Activated naive CD4-positive, alpha-beta T cell treated with anti-CD3 and anti-CD28 coated beads, Interleukin-2, amount 50 U/mL, for 24 hours (primary cell): ENCODE results near the gene SOAT1.
"Not testable (repeated sequence)": the region's sequence is repeated elsewhere in the genome, so short reads cannot be mapped to it uniquely, and the experiment has no call there.

Source experiments
- H3K27ac Mint-ChIP-seq: one replicate; pipeline ENCODE4 v1.8.0; 2021; ENCODE audit warnings: mild to moderate bottlenecking, mixed read lengths
- H3K27me3 Mint-ChIP-seq: one replicate; pipeline ENCODE4 v1.8.0; 2021; ENCODE audit warnings: mixed read lengths
- H3K36me3 Mint-ChIP-seq: one replicate; pipeline ENCODE4 v1.8.0; 2021; ENCODE audit warnings: mixed read lengths
- H3K4me1 Mint-ChIP-seq: one replicate; pipeline ENCODE4 v1.8.0; 2021; ENCODE audit warnings: mixed read lengths
- H3K4me3 Mint-ChIP-seq: one replicate; pipeline ENCODE4 v1.8.0; 2021; ENCODE audit warnings: mild to moderate bottlenecking, mixed read lengths
- H3K9me3 Mint-ChIP-seq: one replicate; pipeline ENCODE4 v1.8.0; 2021; ENCODE audit warnings: mixed read lengths

The SOAT1 gene

GRCh38 chr1:179293340-179294327 lies at the start of gene SOAT1:
TSS of gene SOAT1 (plus strand) at chr1:179293797. CDS start at chr1:179302685, 8,888 bp downstream.
- Mint-ChIP-seq H3K27me3 (no peaks in the 10 kb centered on the region), H3K4me3 (peak within 1 kb of the TSS; percentile 95), H3K4me1 (peaks cover 44% of the 10 kb centered on the region), H3K27ac (peak within 1 kb of the TSS; percentile 98), H3K9me3 (no peaks in the 10 kb centered on the region), H3K36me3 (peaks cover 2% of the 10 kb centered on the region)

GRCh38 chr1:179245426-179245825 lies 48.2 kb upstream of the SOAT1 start:
- not testable (repeated sequence) for H3K27ac Mint-ChIP-seq, H3K36me3 Mint-ChIP-seq, H3K4me3 Mint-ChIP-seq, H3K27me3 Mint-ChIP-seq, H3K4me1 Mint-ChIP-seq, H3K9me3 Mint-ChIP-seq

- H3K9me3 Mint-ChIP-seq, result no peaks in the 10 kb centered on the region
- H3K36me3 Mint-ChIP-seq, result no peaks in the 10 kb centered on the region
- no peaks in the 10 kb centered on the region for H3K4me1 Mint-ChIP-seq
- H3K27ac Mint-ChIP-seq, result no peak overlapping the region
- no peak overlapping the region for H3K4me3 Mint-ChIP-seq
- no peaks in the 10 kb centered on the region for H3K27me3 Mint-ChIP-seq
These were observed 45.7 kb upstream of the SOAT1 start for GRCh38 chr1:179247923-179248322.

GRCh38 chr1:179251675-179252074 lies 41.9 kb upstream of the SOAT1 start:
- H3K27ac Mint-ChIP-seq, result no peak overlapping the region

GRCh38 chr1:179252606-179253005 lies 41.0 kb upstream of the SOAT1 start:
- Mint-ChIP-seq H3K4me1 (no peaks in the 10 kb centered on the region), H3K27me3 (no peaks in the 10 kb centered on the region), H3K4me3 (no peak overlapping the region), H3K36me3 (no peaks in the 10 kb centered on the region), H3K9me3 (no peaks in the 10 kb centered on the region), H3K27ac (no peak overlapping the region)

More at GRCh38 chr1:179251675-179252074, 41.9 kb upstream of the SOAT1 start:
- no peak overlapping the region for H3K4me3 Mint-ChIP-seq
- H3K36me3 Mint-ChIP-seq, result no peaks in the 10 kb centered on the region
- H3K27me3 Mint-ChIP-seq, result no peaks in the 10 kb centered on the region
- no peaks in the 10 kb centered on the region for H3K4me1 Mint-ChIP-seq
- no peaks in the 10 kb centered on the region for H3K9me3 Mint-ChIP-seq

- Mint-ChIP-seq H3K27ac (no peak overlapping the region), H3K4me1 (no peaks in the 10 kb centered on the region), H3K9me3 (no peaks in the 10 kb centered on the region), H3K4me3 (no peak overlapping the region), H3K36me3 (no peaks in the 10 kb centered on the region), H3K27me3 (no peaks in the 10 kb centered on the region)
These were observed 40.2 kb upstream of the SOAT1 start for GRCh38 chr1:179253286-179253972.

- Mint-ChIP-seq H3K27me3 (no peaks in the 10 kb centered on the region), H3K4me3 (no peak overlapping the region), H3K4me1 (no peaks in the 10 kb centered on the region), H3K9me3 (no peaks in the 10 kb centered on the region), H3K36me3 (no peaks in the 10 kb centered on the region), H3K27ac (no peak overlapping the region)
These were observed 31.4 kb upstream of the SOAT1 start for GRCh38 chr1:179262183-179262582.

- Mint-ChIP-seq H3K4me1 (no peaks in the 10 kb centered on the region), H3K9me3 (no peaks in the 10 kb centered on the region), H3K4me3 (no peak overlapping the region), H3K27me3 (no peaks in the 10 kb centered on the region), H3K27ac (no peak overlapping the region), H3K36me3 (no peaks in the 10 kb centered on the region)
These were observed 30.5 kb upstream of the SOAT1 start for GRCh38 chr1:179263121-179263520.

- Mint-ChIP-seq H3K4me1 (no peaks in the 10 kb centered on the region), H3K36me3 (no peaks in the 10 kb centered on the region), H3K27me3 (no peaks in the 10 kb centered on the region), H3K9me3 (no peaks in the 10 kb centered on the region), H3K4me3 (no peak overlapping the region), H3K27ac (no peak overlapping the region)
These were observed 29.1 kb upstream of the SOAT1 start for GRCh38 chr1:179264507-179264906.

GRCh38 chr1:179269071-179269470 lies 24.5 kb upstream of the SOAT1 start:
- Mint-ChIP-seq H3K4me3 (no peak overlapping the region), H3K36me3 (no peaks in the 10 kb centered on the region), H3K27ac (no peak overlapping the region)

GRCh38 chr1:179274424-179274823 lies 19.2 kb upstream of the SOAT1 start:
- not testable (repeated sequence) for H3K4me3 Mint-ChIP-seq, H3K27ac Mint-ChIP-seq, H3K4me1 Mint-ChIP-seq, H3K27me3 Mint-ChIP-seq, H3K36me3 Mint-ChIP-seq, H3K9me3 Mint-ChIP-seq

More at GRCh38 chr1:179269071-179269470, 24.5 kb upstream of the SOAT1 start:
- Mint-ChIP-seq H3K4me1 (no peaks in the 10 kb centered on the region), H3K27me3 (no peaks in the 10 kb centered on the region), H3K9me3 (no peaks in the 10 kb centered on the region)

- Mint-ChIP-seq H3K9me3 (no peaks in the 10 kb centered on the region), H3K27me3 (no peaks in the 10 kb centered on the region), H3K36me3 (peaks cover 2% of the 10 kb centered on the region), H3K27ac (no peak overlapping the region), H3K4me1 (no peaks in the 10 kb centered on the region), H3K4me3 (no peak overlapping the region)
These were observed 14.7 kb upstream of the SOAT1 start for GRCh38 chr1:179278920-179279319.

GRCh38 chr1:179283992-179284391 lies 9.6 kb upstream of the SOAT1 start:
- Mint-ChIP-seq H3K27me3 (no peaks in the 10 kb centered on the region), H3K36me3 (peaks cover 2% of the 10 kb centered on the region), H3K4me3 (no peak overlapping the region), H3K9me3 (no peaks in the 10 kb centered on the region), H3K27ac (no peak overlapping the region), H3K4me1 (no peaks in the 10 kb centered on the region)

- H3K27ac Mint-ChIP-seq, result no peak overlapping the region
- no peaks in the 10 kb centered on the region for H3K27me3 Mint-ChIP-seq
- no peak overlapping the region for H3K4me3 Mint-ChIP-seq
- no peaks in the 10 kb centered on the region for H3K36me3 Mint-ChIP-seq
- H3K4me1 Mint-ChIP-seq, result no peaks in the 10 kb centered on the region
- no peaks in the 10 kb centered on the region for H3K9me3 Mint-ChIP-seq
These were observed 5.7 kb upstream of the SOAT1 start for GRCh38 chr1:179287946-179288345.

GRCh38 chr1:179288977-179289376 lies 4.6 kb upstream of the SOAT1 start:
- peak overlapping the region; percentile 10 for H3K27ac Mint-ChIP-seq
- no peak overlapping the region for H3K4me3 Mint-ChIP-seq
- H3K9me3 Mint-ChIP-seq, result no peaks in the 10 kb centered on the region
- H3K36me3 Mint-ChIP-seq, result no peaks in the 10 kb centered on the region
- H3K27me3 Mint-ChIP-seq, result no peaks in the 10 kb centered on the region
- peaks cover 5% of the 10 kb centered on the region for H3K4me1 Mint-ChIP-seq

GRCh38 chr1:179295164-179295755 lies 1.7 kb downstream of the SOAT1 start:
- peak overlapping the region; percentile 95 for H3K4me3 Mint-ChIP-seq
- H3K4me1 Mint-ChIP-seq, result peaks cover 57% of the 10 kb centered on the region
- H3K9me3 Mint-ChIP-seq, result no peaks in the 10 kb centered on the region
- peaks cover 2% of the 10 kb centered on the region for H3K36me3 Mint-ChIP-seq
- no peaks in the 10 kb centered on the region for H3K27me3 Mint-ChIP-seq
- peak overlapping the region; percentile 98 for H3K27ac Mint-ChIP-seq
